Panc1 (cell line): ENCODE data around the gene RNF11.

Experiments used
- CTCF ChIP-seq: fragments of 450-650 bp; IDR thresholded peaks from 2 replicates; pipeline ENCODE4 v1.5.1; 2017; ENCODE audit warnings: mild to moderate bottlenecking
- POLR2AphosphoS5 ChIP-seq: IDR thresholded peaks from 2 replicates; pipeline ENCODE4 v1.6.1; 2012; ENCODE audit warnings: mild to moderate bottlenecking, low read depth, low read length, moderate library complexity
- SIN3A ChIP-seq: IDR thresholded peaks from 2 replicates; pipeline ENCODE4 v1.6.1; 2012; ENCODE audit warnings: low read depth, mild to moderate bottlenecking, low read length, moderate library complexity, borderline replicate concordance; ENCODE audit not compliant: insufficient read depth
- TF ChIP-seq, protein P1 (sequence below), 2 experiments: IDR thresholded peaks; 2 replicates each; pipeline ENCODE4 v1.6.1; 2011 to 2012; ENCODE audit warnings: low read depth in 2 of 2, control low read depth in 1 of 2, low read length in 1 of 2, mild to moderate bottlenecking in 1 of 2, moderate library complexity in 1 of 2; ENCODE audit not compliant: insufficient read depth in 1 of 2

- TF ChIP-seq CTCF (no peak), SIN3A (no peak), POLR2AphosphoS5 (no peak)
- TF ChIP-seq, protein P1, sequence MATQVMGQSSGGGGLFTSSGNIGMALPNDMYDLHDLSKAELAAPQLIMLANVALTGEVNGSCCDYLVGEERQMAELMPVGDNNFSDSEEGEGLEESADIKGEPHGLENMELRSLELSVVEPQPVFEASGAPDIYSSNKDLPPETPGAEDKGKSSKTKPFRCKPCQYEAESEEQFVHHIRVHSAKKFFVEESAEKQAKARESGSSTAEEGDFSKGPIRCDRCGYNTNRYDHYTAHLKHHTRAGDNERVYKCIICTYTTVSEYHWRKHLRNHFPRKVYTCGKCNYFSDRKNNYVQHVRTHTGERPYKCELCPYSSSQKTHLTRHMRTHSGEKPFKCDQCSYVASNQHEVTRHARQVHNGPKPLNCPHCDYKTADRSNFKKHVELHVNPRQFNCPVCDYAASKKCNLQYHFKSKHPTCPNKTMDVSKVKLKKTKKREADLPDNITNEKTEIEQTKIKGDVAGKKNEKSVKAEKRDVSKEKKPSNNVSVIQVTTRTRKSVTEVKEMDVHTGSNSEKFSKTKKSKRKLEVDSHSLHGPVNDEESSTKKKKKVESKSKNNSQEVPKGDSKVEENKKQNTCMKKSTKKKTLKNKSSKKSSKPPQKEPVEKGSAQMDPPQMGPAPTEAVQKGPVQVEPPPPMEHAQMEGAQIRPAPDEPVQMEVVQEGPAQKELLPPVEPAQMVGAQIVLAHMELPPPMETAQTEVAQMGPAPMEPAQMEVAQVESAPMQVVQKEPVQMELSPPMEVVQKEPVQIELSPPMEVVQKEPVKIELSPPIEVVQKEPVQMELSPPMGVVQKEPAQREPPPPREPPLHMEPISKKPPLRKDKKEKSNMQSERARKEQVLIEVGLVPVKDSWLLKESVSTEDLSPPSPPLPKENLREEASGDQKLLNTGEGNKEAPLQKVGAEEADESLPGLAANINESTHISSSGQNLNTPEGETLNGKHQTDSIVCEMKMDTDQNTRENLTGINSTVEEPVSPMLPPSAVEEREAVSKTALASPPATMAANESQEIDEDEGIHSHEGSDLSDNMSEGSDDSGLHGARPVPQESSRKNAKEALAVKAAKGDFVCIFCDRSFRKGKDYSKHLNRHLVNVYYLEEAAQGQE (IDR thresholded peaks at IDR 0.05; ENCODE audit: insufficient read depth in 1 of 2, low read depth in 2 of 2, low read length in 1 of 2): no peak
These were observed 61.6 kb downstream of the RNF11 start for GRCh38 chr1:51297401-51298321.
